GM10248 (cell line): Measurements from ENCODE around the gene PCIF1.

ENCODE experiments used
- CTCF ChIA-PET: fragments of 300-600 bp; sonication (Branson Sonifier 250); formaldehyde crosslinking; extraction: SDS; loops from one replicate; lab custom pipeline; 2021; ENCODE audit warnings: antibody characterized with exemption; lab: Yijun Ruan, JAX
- POLR2A ChIA-PET: fragments of 350-650 bp; sonication (Branson Sonifier 250); formaldehyde crosslinking; extraction: SDS; loops from one replicate; lab custom pipeline; 2020; ENCODE audit warnings: antibody characterized with exemption; lab: Yijun Ruan, JAX
- DNase-seq: peaks from one replicate; pipeline ENCODE4 v3.0.0; 2012; ENCODE audit errors: extremely low spot score
- TF ChIP-seq, protein P1 (sequence below): IDR thresholded peaks from 2 replicates; pipeline ENCODE4 v1.5.1; 2012; ENCODE audit warnings: mild to moderate bottlenecking, low read depth; ENCODE audit errors: extremely low read depth, missing control alignments, control extremely low read depth

The PCIF1 gene

DNA sequence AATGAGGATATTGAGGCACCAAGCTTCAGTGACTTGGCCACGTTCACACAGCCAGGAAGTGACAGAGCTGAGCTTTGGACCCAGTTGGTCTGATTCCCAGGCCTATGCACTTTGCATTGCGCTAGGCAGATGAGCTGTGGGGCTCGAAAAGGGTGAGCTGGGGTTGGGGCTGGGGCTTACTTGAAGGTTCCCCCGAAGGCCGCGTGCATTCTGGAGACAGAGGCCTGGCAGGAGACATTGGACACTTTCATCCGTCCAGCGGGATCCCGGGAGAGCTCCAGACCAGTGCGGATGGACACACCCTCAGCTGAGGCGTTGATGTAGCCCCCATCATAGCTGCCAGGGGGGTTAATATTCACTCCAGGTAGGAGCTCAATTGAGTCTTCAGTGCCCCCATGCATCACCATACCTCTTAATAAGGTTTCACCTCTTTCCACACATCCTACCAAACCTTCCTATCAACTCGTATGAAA, 25.1 kb upstream of the PCIF1 start:
- POLR2A ChIA-PET = interaction anchor here (0.7 kb wide), 1 partner anchor 10 kb away, joined by 4 read pairs; no protein-coding TSS in a partner anchor
- TF ChIP-seq, protein P1, sequence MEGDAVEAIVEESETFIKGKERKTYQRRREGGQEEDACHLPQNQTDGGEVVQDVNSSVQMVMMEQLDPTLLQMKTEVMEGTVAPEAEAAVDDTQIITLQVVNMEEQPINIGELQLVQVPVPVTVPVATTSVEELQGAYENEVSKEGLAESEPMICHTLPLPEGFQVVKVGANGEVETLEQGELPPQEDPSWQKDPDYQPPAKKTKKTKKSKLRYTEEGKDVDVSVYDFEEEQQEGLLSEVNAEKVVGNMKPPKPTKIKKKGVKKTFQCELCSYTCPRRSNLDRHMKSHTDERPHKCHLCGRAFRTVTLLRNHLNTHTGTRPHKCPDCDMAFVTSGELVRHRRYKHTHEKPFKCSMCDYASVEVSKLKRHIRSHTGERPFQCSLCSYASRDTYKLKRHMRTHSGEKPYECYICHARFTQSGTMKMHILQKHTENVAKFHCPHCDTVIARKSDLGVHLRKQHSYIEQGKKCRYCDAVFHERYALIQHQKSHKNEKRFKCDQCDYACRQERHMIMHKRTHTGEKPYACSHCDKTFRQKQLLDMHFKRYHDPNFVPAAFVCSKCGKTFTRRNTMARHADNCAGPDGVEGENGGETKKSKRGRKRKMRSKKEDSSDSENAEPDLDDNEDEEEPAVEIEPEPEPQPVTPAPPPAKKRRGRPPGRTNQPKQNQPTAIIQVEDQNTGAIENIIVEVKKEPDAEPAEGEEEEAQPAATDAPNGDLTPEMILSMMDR = no peak
- CTCF ChIA-PET = interaction anchor here (0.8 to 2.9 kb wide), 8 partner anchors 9 to 104 kb away, joined by 3 to 7 read pairs (median 4); partner anchors contain the start of genes CTSA, NEURL2 and ZSWIM1
- DNase-seq = no peak

DNA sequence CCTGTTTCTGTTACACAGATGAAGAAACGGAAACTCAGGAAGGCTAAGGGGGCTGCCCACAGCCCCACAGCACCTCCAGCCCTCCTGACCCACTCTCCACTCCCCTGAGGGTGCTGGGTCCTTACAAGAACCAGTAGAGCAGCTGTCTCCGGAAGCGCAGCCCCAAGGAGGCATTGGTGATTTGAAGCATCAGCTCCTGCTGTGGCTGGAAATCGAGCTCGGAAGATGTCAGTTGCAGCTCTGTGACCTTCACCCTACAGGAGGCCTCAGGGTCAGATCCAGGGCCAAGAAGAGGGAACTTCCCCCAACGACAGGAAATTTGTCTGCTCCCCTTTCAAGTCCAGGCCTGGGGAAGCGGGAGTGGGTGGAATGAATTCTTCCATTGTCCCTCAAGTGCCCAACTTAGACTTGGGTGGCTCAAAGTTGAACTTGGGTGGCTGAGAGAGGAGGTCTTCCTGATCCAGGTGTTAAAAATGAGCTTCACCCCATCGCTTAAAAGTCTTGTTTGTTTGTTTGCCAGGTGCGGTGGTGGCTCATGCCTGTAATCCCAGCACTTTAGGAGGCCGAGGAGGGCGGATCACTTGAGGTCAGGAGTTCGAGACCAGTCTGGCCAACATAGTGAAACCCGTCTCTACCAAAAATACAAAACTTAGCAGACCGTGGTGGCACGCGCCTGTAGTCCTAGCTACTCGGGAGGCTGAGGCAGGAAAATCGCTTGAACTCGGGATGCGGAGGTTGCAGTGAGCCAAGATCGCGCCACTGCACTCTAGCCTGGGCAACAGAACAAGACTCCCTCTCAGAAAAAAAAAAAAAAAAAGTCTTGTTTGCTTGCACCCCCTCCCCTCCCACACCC, 24.4 kb upstream of the PCIF1 start:
- ChIA-PET POLR2A (interaction anchor here (0.7 to 1.5 kb wide), 2 partner anchors 8 to 17 kb away, joined by 5 to 7 read pairs; no protein-coding TSS in a partner anchor), CTCF (interaction anchor here (0.8 to 2.9 kb wide), 10 partner anchors 9 to 103 kb away, joined by 3 to 7 read pairs (median 4); partner anchors contain the start of genes CTSA, NEURL2 and ZSWIM1)
- DNase-seq = no peak
- TF ChIP-seq, protein P1 = no peak

DNA sequence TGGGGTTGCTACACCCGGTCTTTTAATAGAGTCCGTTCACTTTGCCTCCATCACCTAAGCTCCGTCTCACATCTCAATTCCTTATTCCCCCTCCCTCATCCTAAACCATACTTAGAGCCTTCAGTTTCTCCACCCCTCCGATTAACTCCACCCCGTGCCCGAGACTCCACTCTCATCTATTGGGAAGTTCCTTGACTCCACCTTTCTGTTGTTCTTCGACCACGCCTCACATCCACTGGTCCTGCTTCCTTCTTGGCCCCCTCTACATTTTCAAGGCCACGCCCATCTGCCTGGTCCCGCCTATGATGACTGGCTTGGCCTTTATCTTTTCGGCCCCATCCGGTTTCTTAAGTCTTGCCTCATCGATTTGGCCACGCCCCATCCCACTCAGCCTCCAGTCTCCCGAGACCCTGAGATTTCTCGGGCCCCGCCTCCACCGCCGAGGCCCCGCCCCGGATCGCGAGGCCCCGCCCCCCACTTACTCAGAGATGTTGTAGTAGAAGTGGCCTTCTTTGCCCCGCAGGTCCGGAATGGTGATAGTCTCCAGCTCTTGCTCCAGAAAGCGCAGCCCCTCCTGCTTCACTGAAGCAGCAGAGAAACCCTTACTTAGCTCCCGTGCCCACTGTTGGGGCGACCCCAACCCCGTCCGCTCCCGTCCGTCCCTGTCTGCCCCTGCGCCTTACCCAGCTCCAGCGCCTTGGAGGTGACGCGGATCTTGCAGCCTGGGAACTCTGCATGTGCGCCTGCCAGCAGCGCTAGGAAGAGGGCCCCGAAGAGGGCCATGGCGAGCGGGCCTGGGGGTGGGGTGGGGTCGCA, 23.6 kb upstream of the PCIF1 start:
- POLR2A ChIA-PET = interaction anchor here (0.7 to 1.5 kb wide), 3 partner anchors 9 to 21 kb away, joined by 4 to 7 read pairs (median 5); no protein-coding TSS in a partner anchor
- CTCF ChIA-PET = interaction anchor here (1.2 to 2.9 kb wide), 6 partner anchors 8 to 59 kb away, joined by 3 to 7 read pairs (median 6); partner anchors contain the start of genes CTSA and NEURL2
- TF ChIP-seq, protein P1 = no peak
- peak; percentile 100 for DNase-seq

DNA sequence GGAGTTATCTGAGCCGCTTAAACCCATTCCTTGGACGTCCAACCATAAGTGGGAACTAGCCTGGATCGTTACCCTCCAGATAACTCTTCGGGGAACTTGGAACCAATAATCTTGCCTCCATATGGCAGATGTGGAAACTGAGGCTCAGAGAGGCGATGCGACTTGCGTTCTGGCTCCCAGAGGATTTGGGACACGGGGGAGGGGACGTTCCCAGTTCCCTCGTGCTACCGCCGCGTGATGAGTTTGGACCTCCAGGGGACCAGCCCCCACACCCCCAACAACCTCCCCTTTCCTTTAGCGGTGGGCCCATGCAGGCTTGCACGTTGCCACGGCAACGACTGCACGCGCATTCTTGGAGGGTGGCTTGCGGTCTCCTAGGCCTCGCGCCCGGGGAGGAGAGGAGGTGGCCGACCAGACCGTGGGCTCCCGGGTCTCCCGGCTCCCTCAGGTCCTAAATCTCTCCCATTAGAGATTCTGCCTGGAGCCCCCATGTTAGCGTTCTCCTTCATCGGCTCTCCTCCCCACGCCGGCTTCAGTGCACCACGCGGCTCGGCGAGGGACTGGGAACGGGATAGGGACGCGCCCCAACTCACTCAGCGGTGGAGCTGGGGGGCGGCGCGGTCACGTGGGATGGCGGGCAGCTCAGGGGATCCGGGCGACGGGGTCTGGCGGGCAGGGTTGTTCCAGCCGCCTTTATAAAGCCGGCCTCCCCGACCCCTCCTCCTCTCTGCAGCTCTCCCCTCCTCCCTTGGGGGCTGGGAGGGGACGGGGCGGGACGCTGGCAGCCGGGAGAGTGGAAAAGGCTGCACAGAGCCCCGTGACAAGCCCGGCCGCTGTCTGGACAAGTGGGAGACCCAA, 22.8 kb upstream of the PCIF1 start, which contains the start of gene PLTP:
TSS of gene PLTP (minus strand) at position 670 of the 858 bp plus-strand sequence. CDS start 703 bp downstream, outside the sequence.
- DNase-seq = peak; percentile 48
- ChIA-PET CTCF (interaction anchor here (2.9 kb wide), 1 partner anchor 58 kb away, joined by 7 read pairs; no protein-coding TSS in a partner anchor), POLR2A (interaction anchor here (1.1 to 1.5 kb wide), 2 partner anchors 9 to 22 kb away, joined by 4 to 7 read pairs; no protein-coding TSS in a partner anchor)
- TF ChIP-seq, protein P1 = no peak

DNA sequence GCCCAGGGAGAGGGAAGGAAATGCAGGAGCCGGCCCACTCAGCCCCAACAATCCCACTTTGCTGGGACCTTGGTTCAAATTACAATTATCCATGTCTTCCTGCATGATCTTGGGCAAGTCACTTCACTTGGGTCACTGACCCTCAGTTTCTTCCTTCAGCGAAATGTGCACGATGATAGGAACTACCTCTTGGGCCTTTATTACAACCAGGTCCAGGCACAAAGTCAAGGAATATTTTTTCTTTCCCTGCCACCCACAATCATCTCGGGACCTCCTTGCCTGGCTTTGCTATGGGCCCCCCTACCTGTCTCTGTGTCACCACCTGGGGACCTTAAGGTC, 22.2 kb upstream of the PCIF1 start:
- no peak for DNase-seq
- TF ChIP-seq, protein P1 = no peak
- POLR2A ChIA-PET = no interaction called here
- CTCF ChIA-PET = no interaction called here
